Upper lobe of left lung (tissue), 6 donors: ENCODE data around the gene HPGDS. TPM values are rescaled to one million over a fixed set of nuclear protein-coding genes. Genes with fewer than 3 reads are reported as not detected.

Experiments used
- ATAC-seq, 2 donors: fragments of 200-7000 bp; cut with Tn5 transposase; one replicate each; pipeline ENCODE4 v1.9.1; 2022; ENCODE audit warnings: mild to moderate bottlenecking in 2 of 2, moderate library complexity in 2 of 2; ENCODE audit not compliant: low FRiP score in 2 of 2
- DNase-seq, 2 donors: peaks; one replicate each; pipeline ENCODE4 v3.0.0-alpha.2; 2019 to 2020
- H3K27ac ChIP-seq, 4 donors: fragments of 200-600 bp; sonication (generic); one replicate each; pipeline ENCODE4 v1.5.1; 2016 to 2019
- H3K27me3 ChIP-seq, 4 donors: fragments of 200-600 bp; sonication (generic); one replicate each; pipeline ENCODE4 v1.5.1; 2017 to 2019
- H3K36me3 ChIP-seq, 4 donors: fragments of 200-600 bp; sonication (generic); one replicate each; pipeline ENCODE4 v1.5.1; 2016 to 2019
- H3K4me1 ChIP-seq, 4 donors: fragments of 200-600 bp; sonication (generic); one replicate each; pipeline ENCODE4 v1.5.1; 2018 to 2019
- H3K4me3 ChIP-seq, 4 donors: fragments of 200-600 bp; sonication (generic); one replicate each; pipeline ENCODE4 v1.5.1; 2017 to 2019; ENCODE audit warnings: mild to moderate bottlenecking in 2 of 4, moderate library complexity in 1 of 4
- H3K9me3 ChIP-seq, 4 donors: fragments of 200-600 bp; sonication (generic); one replicate each; pipeline ENCODE4 v1.5.1; 2018 to 2019
- EP300 ChIP-seq, 4 donors: sonication (generic); formaldehyde crosslinking; IDR thresholded peaks; one replicate each; pipeline ENCODE4 v1.5.1; 2017; ENCODE audit warnings: antibody characterized with exemption in 4 of 4, control low read depth in 2 of 4
- POLR2A ChIP-seq, 4 donors: fragments of 450-650 bp; IDR thresholded peaks; one replicate each; pipeline ENCODE4 v1.5.1; 2016 to 2017; ENCODE audit warnings: antibody characterized with exemption in 4 of 4, mild to moderate bottlenecking in 2 of 4
- POLR2AphosphoS5 ChIP-seq, 2 donors: sonication (generic); formaldehyde crosslinking; IDR thresholded peaks; one replicate each; pipeline ENCODE4 v1.5.1; 2017; ENCODE audit warnings: antibody characterized with exemption in 2 of 2
- WGBS, 2 donors: methylation state at CpG; one replicate each; pipeline ENCODE4 v1.1.5; 2017 to 2018; 5-methylcytosine and 5-hydroxymethylcytosine counted together
- total RNA-seq, 6 donors: library from RNA; depleted of rRNA in 4 of 6; stranded (reverse); fragments of >200 nt in 4 of 6; gene quantifications; one replicate each; pipeline versions ENCODE4 v1.1.0 to v1.2.1, GENCODE V29; 2016 to 2021
- TF ChIP-seq, protein P1 (sequence below), 6 experiments: fragments of 450-650 bp in 4 of 6; fragments of 200-600 bp in 2 of 6; sonication (generic) in 2 of 6; IDR thresholded peaks; one replicate each; pipeline ENCODE4 v1.5.1; 2016 to 2019; ENCODE audit warnings: antibody characterized with exemption in 6 of 6
- donor health status: DM: no; HTN: no; CAD: no; lungs with moderate emphysema.
- donor health status: DM: no; HTN: yes; CAD: no; lungs with severe emphysema.

HPGDS gene
- total RNA-seq, 6 donors from 2014 or later = 0.59 to 17.8 (median 5.2) TPM

- Histone ChIP-seq H3K27ac (no peak overlapping the region), H3K9me3 (no peaks in the 10 kb centered on the region), H3K27me3 (no peaks in the 10 kb centered on the region), H3K36me3 (no peaks in the 10 kb centered on the region), H3K4me3 (no peak overlapping the region), H3K4me1 (no peaks in the 10 kb centered on the region)
- WGBS, 2 donors = 53 to 70% methylated on average over 3 of the region's 3 CpGs
- no peak for DNase-seq
- no peak for ATAC-seq
- no peak for TF ChIP-seq EP300 (IDR thresholded peaks at IDR 0.05)
- TF ChIP-seq POLR2A (IDR thresholded peaks at IDR 0.05) = no peak
- no peak for TF ChIP-seq POLR2AphosphoS5 (IDR thresholded peaks at IDR 0.05)
- TF ChIP-seq, protein P1, sequence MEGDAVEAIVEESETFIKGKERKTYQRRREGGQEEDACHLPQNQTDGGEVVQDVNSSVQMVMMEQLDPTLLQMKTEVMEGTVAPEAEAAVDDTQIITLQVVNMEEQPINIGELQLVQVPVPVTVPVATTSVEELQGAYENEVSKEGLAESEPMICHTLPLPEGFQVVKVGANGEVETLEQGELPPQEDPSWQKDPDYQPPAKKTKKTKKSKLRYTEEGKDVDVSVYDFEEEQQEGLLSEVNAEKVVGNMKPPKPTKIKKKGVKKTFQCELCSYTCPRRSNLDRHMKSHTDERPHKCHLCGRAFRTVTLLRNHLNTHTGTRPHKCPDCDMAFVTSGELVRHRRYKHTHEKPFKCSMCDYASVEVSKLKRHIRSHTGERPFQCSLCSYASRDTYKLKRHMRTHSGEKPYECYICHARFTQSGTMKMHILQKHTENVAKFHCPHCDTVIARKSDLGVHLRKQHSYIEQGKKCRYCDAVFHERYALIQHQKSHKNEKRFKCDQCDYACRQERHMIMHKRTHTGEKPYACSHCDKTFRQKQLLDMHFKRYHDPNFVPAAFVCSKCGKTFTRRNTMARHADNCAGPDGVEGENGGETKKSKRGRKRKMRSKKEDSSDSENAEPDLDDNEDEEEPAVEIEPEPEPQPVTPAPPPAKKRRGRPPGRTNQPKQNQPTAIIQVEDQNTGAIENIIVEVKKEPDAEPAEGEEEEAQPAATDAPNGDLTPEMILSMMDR (IDR thresholded peaks at IDR 0.05) = no peak
Measured at GRCh38 chr4:94378047-94378446, 35.4 kb upstream of the HPGDS start.

DNA sequence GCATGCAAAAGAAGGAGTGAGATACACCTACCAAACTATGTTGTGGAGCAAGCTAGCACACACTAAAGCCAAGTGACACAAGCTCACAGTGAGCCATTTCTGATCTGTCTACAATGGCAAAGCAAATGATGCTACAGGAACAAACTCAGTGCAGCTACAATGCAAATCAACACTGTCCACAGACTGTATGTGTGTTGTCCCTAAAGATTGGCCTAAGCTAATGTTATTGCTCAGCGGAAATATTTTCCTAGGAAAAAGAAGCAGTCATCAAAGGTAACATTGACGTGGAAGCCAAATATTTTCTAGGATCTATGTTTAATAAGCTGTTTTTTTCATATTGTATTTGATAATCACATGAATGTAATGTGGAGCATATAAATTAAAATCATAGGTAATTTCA, 34.7 kb upstream of the HPGDS start:
- no peaks in the 10 kb centered on the region for H3K9me3 ChIP-seq
- H3K27ac ChIP-seq = no peak overlapping the region
- 95 to 97% methylated on average over 2 of the region's 2 CpGs for WGBS, 2 donors
- no peak for TF ChIP-seq POLR2A (IDR thresholded peaks at IDR 0.05)
- TF ChIP-seq, protein P1 (IDR thresholded peaks at IDR 0.05) = no peak
- no peak for TF ChIP-seq EP300 (IDR thresholded peaks at IDR 0.05)
- no peak for TF ChIP-seq POLR2AphosphoS5 (IDR thresholded peaks at IDR 0.05)
- DNase-seq = no peak
- no peak for ATAC-seq
- no peaks in the 10 kb centered on the region for H3K36me3 ChIP-seq
- no peak overlapping the region for H3K4me3 ChIP-seq
- no peaks in the 10 kb centered on the region for H3K27me3 ChIP-seq
- H3K4me1 ChIP-seq = no peaks in the 10 kb centered on the region

DNA sequence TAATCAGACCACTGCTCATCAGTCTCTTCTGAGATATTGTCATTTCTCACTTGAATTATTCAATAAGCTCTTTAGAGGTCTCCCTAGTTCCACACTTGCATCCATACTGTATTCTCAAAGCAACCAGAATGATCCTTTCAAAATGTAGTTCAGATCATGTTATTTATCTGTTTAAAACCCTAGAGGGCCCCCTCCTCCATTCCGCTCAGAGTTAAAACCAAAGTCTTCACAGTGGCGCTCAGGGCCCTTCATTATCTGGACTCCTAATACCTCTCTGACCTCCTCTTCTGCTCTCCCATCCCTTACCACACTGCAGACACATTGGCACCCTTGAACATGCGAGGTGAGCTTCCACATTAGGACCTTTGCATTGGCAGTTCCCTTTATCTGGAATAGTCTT, 32.7 kb upstream of the HPGDS start:
- DNase-seq (no peak), ATAC-seq (no peak)
- H3K27me3 ChIP-seq = no peaks in the 10 kb centered on the region
- H3K27ac ChIP-seq = no peak overlapping the region
- H3K36me3 ChIP-seq = no peaks in the 10 kb centered on the region
- H3K9me3 ChIP-seq = no peaks in the 10 kb centered on the region
- no peaks in the 10 kb centered on the region for H3K4me1 ChIP-seq
- 87 to 89% methylated on average over 3 of the region's 3 CpGs for WGBS, 2 donors
- H3K4me3 ChIP-seq = no peak overlapping the region
- TF ChIP-seq POLR2A (IDR thresholded peaks at IDR 0.05) (no peak), EP300 (IDR thresholded peaks at IDR 0.05) (no peak), POLR2AphosphoS5 (IDR thresholded peaks at IDR 0.05) (no peak)
- TF ChIP-seq, protein P1 (IDR thresholded peaks at IDR 0.05) = no peak

GRCh38 chr4:94373752-94374151, 31.1 kb upstream of the HPGDS start:
- no peak for ATAC-seq
- WGBS, 2 donors = 76 to 87% methylated on average over 3 of the region's 3 CpGs

DNA sequence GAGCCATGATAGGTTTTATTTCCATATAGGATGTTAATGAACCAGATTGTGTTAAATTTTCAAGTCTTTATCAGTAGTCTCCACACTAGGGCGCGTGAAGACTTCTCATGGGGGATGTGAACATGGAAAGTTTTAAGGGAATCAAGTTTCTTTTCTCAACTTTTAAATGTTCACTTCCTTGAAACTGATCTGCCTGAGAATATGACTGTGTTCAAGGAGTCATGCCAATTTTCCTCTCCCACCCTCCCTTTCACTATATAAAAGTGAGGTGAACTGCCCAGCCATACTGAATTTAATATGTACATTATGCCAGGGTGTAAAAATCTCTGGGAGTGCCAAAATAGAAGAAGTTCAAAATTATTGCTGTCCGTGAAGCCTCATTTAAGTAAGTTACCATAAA, 30.4 kb upstream of the HPGDS start:
- H3K27me3 ChIP-seq = no peaks in the 10 kb centered on the region
- ATAC-seq = no peak
- H3K4me1 ChIP-seq = no peaks in the 10 kb centered on the region
- WGBS, 2 donors = 94 to 95% methylated on average over 3 of the region's 3 CpGs
- no peak for DNase-seq
- TF ChIP-seq EP300 (IDR thresholded peaks at IDR 0.05) (no peak), POLR2A (IDR thresholded peaks at IDR 0.05) (no peak), POLR2AphosphoS5 (IDR thresholded peaks at IDR 0.05) (no peak)
- TF ChIP-seq, protein P1 (IDR thresholded peaks at IDR 0.05) = no peak
- no peaks in the 10 kb centered on the region for H3K36me3 ChIP-seq
- no peaks in the 10 kb centered on the region for H3K9me3 ChIP-seq
- no peak overlapping the region for H3K27ac ChIP-seq
- no peak overlapping the region for H3K4me3 ChIP-seq

More at GRCh38 chr4:94373752-94374151, 31.1 kb upstream of the HPGDS start:
- Histone ChIP-seq H3K27me3 (no peaks in the 10 kb centered on the region), H3K4me1 (no peaks in the 10 kb centered on the region), H3K27ac (no peak overlapping the region), H3K36me3 (no peaks in the 10 kb centered on the region), H3K9me3 (no peaks in the 10 kb centered on the region), H3K4me3 (no peak overlapping the region)
- DNase-seq = no peak
- TF ChIP-seq POLR2A (IDR thresholded peaks at IDR 0.05) (no peak), POLR2AphosphoS5 (IDR thresholded peaks at IDR 0.05) (no peak), EP300 (IDR thresholded peaks at IDR 0.05) (no peak)
- TF ChIP-seq, protein P1 (IDR thresholded peaks at IDR 0.05) = no peak
